ENCODE measurements around the gene GLT1D1.

GLT1D1 gene

GRCh38 chr12:128961957-128962356, 108.7 kb downstream of the GLT1D1 start:
- no peak for DNase-seq (ENCODE audit: low read depth in 1 of 2, low spot score in 1 of 2)

GRCh38 chr12:128966203-128966810, 113.0 kb downstream of the GLT1D1 start:
- no peak for DNase-seq (ENCODE audit: low read depth in 1 of 2, low spot score in 1 of 2)

GRCh38 chr12:128968668-128969067, 115.4 kb downstream of the GLT1D1 start:
- DNase-seq (ENCODE audit: low read depth in 1 of 2, low spot score in 1 of 2), result no peak

GRCh38 chr12:128969480-128970055, 116.3 kb downstream of the GLT1D1 start:
- DNase-seq (ENCODE audit: low read depth in 1 of 2, low spot score in 1 of 2), result no peak

GRCh38 chr12:128970110-128970509, 116.8 kb downstream of the GLT1D1 start:
- no peak for DNase-seq (ENCODE audit: low read depth in 1 of 2, low spot score in 1 of 2)

GRCh38 chr12:128970941-128971340, 117.7 kb downstream of the GLT1D1 start:
- no peak for DNase-seq (ENCODE audit: low read depth in 1 of 2, low spot score in 1 of 2)

- DNase-seq (ENCODE audit: low read depth in 1 of 2, low spot score in 1 of 2), result no peak
Measured at GRCh38 chr12:128971802-128972201, 118.5 kb downstream of the GLT1D1 start.

GRCh38 chr12:128973883-128974681, 120.8 kb downstream of the GLT1D1 start:
- no peak for DNase-seq (ENCODE audit: low read depth in 1 of 2, low spot score in 1 of 2)

- no peak for DNase-seq (ENCODE audit: low read depth in 1 of 2, low spot score in 1 of 2)
Measured at GRCh38 chr12:128974881-128975280, 121.6 kb downstream of the GLT1D1 start.

GRCh38 chr12:128976120-128976738, 123.0 kb downstream of the GLT1D1 start:
- DNase-seq (ENCODE audit: low read depth in 1 of 2, low spot score in 1 of 2), result no peak

GRCh38 chr12:128977441-128977840, 124.2 kb downstream of the GLT1D1 start:
- DNase-seq (ENCODE audit: low read depth in 1 of 2, low spot score in 1 of 2), result no peak

GRCh38 chr12:128978067-128978466, 124.8 kb downstream of the GLT1D1 start:
- no peak for DNase-seq (ENCODE audit: low read depth in 1 of 2, low spot score in 1 of 2)

- DNase-seq (ENCODE audit: low read depth in 1 of 2, low spot score in 1 of 2), result no peak
Measured at GRCh38 chr12:128980623-128981022, 127.3 kb downstream of the GLT1D1 start.

- DNase-seq (ENCODE audit: low read depth in 1 of 2, low spot score in 1 of 2), result no peak
Measured at GRCh38 chr12:128981971-128982533, 128.8 kb downstream of the GLT1D1 start.

- DNase-seq (ENCODE audit: low read depth in 1 of 2, low spot score in 1 of 2), result no peak
Measured at GRCh38 chr12:128982933-128983332, 129.7 kb downstream of the GLT1D1 start.

GRCh38 chr12:128983371-128983770, 130.1 kb downstream of the GLT1D1 start:
- DNase-seq (ENCODE audit: low read depth in 1 of 2, low spot score in 1 of 2), result no peak

- no peak for DNase-seq (ENCODE audit: low read depth in 1 of 2, low spot score in 1 of 2)
Measured at GRCh38 chr12:128986957-128987356, 133.7 kb downstream of the GLT1D1 start.

GRCh38 chr12:128989287-128989686, 136.0 kb downstream of the GLT1D1 start:
- DNase-seq (ENCODE audit: low read depth in 1 of 2, low spot score in 1 of 2), result no peak

- no peak for DNase-seq (ENCODE audit: low read depth in 1 of 2, low spot score in 1 of 2)
Measured at GRCh38 chr12:128991716-128992115, 138.4 kb downstream of the GLT1D1 start.

GRCh38 chr12:128992116-128992515, 138.8 kb downstream of the GLT1D1 start:
- DNase-seq (ENCODE audit: low read depth in 1 of 2, low spot score in 1 of 2), result no peak

GRCh38 chr12:128992550-128992949, 139.3 kb downstream of the GLT1D1 start:
- DNase-seq (ENCODE audit: low read depth in 1 of 2, low spot score in 1 of 2), result no peak

- no peak for DNase-seq (ENCODE audit: low read depth in 1 of 2, low spot score in 1 of 2)
Measured at GRCh38 chr12:128994856-128995255, 141.6 kb downstream of the GLT1D1 start.

Data from stimulated activated CD4-positive, alpha-beta T cell treated with anti-CD3 and anti-CD28 coated beads, Interleukin-15, amount 100 ng/mL, for 1 hour (primary cell).